ENCODE results near the gene SEPTIN7. TPM values are rescaled to one million over a fixed set of nuclear protein-coding genes. Genes with fewer than 3 reads are reported as not detected.

The SEPTIN7 gene
- total and polyA plus RNA-seq, 2 of the 13 experiments (the other 11 are each of a cell fraction or from before 2014, with no cell fraction given): 103 to 129 TPM

DNA sequence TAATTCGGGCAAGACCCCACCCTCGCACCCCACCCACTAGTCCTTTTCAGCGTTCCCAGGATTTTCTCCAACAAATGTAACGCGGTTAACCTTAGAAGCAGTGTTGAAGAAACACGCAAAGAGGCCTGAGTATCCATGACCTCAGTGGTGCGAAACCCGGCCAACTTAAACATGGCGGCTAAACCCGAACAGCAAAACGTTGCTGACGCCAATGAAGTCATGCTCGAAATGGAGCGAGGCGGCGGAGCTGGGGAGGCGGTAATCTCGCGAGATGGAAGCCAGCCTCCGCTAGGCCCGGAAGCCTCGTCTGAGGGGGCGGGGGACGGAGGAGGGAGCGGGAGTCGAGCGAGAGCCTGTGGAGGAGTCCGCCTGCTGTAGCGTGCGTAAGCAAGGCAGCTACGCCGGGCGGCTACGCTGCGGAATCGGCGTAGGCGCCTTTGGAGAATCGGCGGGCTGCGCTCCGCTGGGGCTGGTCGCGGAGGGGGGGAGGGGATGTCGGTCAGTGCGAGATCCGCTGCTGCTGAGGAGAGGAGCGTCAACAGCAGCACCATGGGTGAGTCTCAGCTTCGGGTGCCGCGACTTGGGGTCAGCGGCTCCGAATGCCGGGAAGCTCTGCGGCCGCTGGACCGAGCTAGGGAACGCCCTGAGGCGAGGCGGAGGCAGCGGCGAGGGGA, at the start of gene SEPTIN7 (continued):
- 0 out of 2 replicates have a peak, but pooled peaks have one; percentile 44 for TF ChIP-seq ZNF335 (CRISPR knock-in tag; IDR thresholded peaks at IDR 0.05)
- no peak for TF ChIP-seq ZNF883 (CRISPR knock-in tag; IDR thresholded peaks at IDR 0.05; ENCODE audit: not compliant biosample characterization)
- peak; percentile 92 for TF ChIP-seq SPEN (CRISPR knock-in tag; IDR thresholded peaks at IDR 0.05; ENCODE audit: low read depth)
- peak; percentile 24 for TF ChIP-seq ZNF501 (CRISPR knock-in tag; IDR thresholded peaks at IDR 0.05)
- peak; percentile 41; the same call in 1 of the 2 replicates for TF ChIP-seq TFAP4 (IDR thresholded peaks at IDR 0.05; ENCODE audit: borderline replicate concordance, low read depth)
- 0 out of 2 replicates have a peak, but pooled peaks have one; percentile 26 for TF ChIP-seq SSRP1 (CRISPR knock-in tag; IDR thresholded peaks at IDR 0.05)
- peak in 1 of 2 experiments; percentile 75; a peak in 3 of 4 replicates for TF ChIP-seq HMGXB4 (CRISPR knock-in tag; IDR thresholded peaks at IDR 0.05; ENCODE audit: borderline replicate concordance in 1 of 2, low read depth in 1 of 2)
- TF ChIP-seq KAT7 (CRISPR knock-in tag; IDR thresholded peaks at IDR 0.05; ENCODE audit: borderline replicate concordance): no peak
- no peak for TF ChIP-seq ZNF556 (CRISPR knock-in tag; IDR thresholded peaks at IDR 0.05; ENCODE audit: borderline replicate concordance)
- no peak for TF ChIP-seq ZNF382 (CRISPR knock-in tag; IDR thresholded peaks at IDR 0.05; ENCODE audit: borderline replicate concordance)
- TF ChIP-seq XRCC5 (optimal IDR thresholded peaks at IDR 0.05; ENCODE audit: low read length): no peak
- TF ChIP-seq BRCA1 (CRISPR knock-in tag; IDR thresholded peaks at IDR 0.05): no peak
- TF ChIP-seq ZNF441 (CRISPR knock-in tag; IDR thresholded peaks at IDR 0.05; ENCODE audit: borderline replicate concordance): no peak; the same call in 1 of the 2 replicates
- TF ChIP-seq ARHGAP35 (CRISPR knock-in tag; IDR thresholded peaks at IDR 0.05; ENCODE audit: borderline replicate concordance): no peak
- no peak for TF ChIP-seq PAX8 (CRISPR knock-in tag; IDR thresholded peaks at IDR 0.05; ENCODE audit: borderline replicate concordance)
- TF ChIP-seq ZFY (CRISPR knock-in tag; IDR thresholded peaks at IDR 0.05): no peak; the same call in 1 of the 2 replicates
- peak; percentile 82 for TF ChIP-seq ZFX (CRISPR knock-in tag; IDR thresholded peaks at IDR 0.05; ENCODE audit: low read depth)
- no peak for TF ChIP-seq SYNCRIP (IDR thresholded peaks at IDR 0.05; ENCODE audit: insufficient read depth, low read depth, low read length)
- no peak for TF ChIP-seq RBAK (CRISPR knock-in tag; IDR thresholded peaks at IDR 0.05)
- TF ChIP-seq HNRNPUL1 (IDR thresholded peaks at IDR 0.05; ENCODE audit: low read depth, low read length): peak; percentile 73; the same call in 1 of the 2 replicates
- TF ChIP-seq, protein P1, sequence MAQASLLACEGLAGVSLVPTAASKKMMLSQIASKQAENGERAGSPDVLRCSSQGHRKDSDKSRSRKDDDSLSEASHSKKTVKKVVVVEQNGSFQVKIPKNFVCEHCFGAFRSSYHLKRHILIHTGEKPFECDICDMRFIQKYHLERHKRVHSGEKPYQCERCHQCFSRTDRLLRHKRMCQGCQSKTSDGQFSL (CRISPR knock-in tag; IDR thresholded peaks at IDR 0.05): no peak
- no peak for TF ChIP-seq RORA (CRISPR knock-in tag; IDR thresholded peaks at IDR 0.05)
- no peak for TF ChIP-seq ZMYM2 (CRISPR knock-in tag; IDR thresholded peaks at IDR 0.05)
- TF ChIP-seq TFDP1 (CRISPR knock-in tag; IDR thresholded peaks at IDR 0.05; ENCODE audit: borderline replicate concordance): peak; percentile 36; the same call in 1 of the 2 replicates

Data from HepG2 (cell line).